Measurements from ENCODE around the gene PRRG2. TPM values are rescaled to one million over a fixed set of nuclear protein-coding genes. Genes with fewer than 3 reads are reported as not detected.

PRRG2 gene
- total and polyA plus RNA-seq, 9 of the 15 experiments (the other 6 are each of a cell fraction or from before 2014, with no cell fraction given), result 0.06 to 1.1 (median 0.33) TPM

- Histone ChIP-seq H3K27ac (ENCODE audit: extremely low read depth, low read depth, low read length) (peak overlapping the region; percentile 85), H4K20me1 (replicated peaks; ENCODE audit: control insufficient read depth, insufficient read depth, low read length) (peaks cover 6% of the 10 kb centered on the region; the same call in 1 of the 2 replicates), H3K4me3 (peak overlapping the region; percentile 88), H3K4me2 (ENCODE audit: insufficient read depth, low read length) (peak overlapping the region; percentile 94), H3K9me3 (replicated peaks; ENCODE audit: control insufficient read depth, insufficient read depth, low read depth, low read length) (no peaks in the 10 kb centered on the region), H3K4me1 (replicated peaks in 1 of 2; ENCODE audit: control insufficient read depth in 2 of 2, insufficient read depth in 2 of 2, low read length in 2 of 2) (peaks cover 10 to 48% of the 10 kb centered on the region in 2 experiments; a peak in 4 of 5 replicates), H3K36me3 (ENCODE audit: control insufficient read depth, insufficient read depth, low read length) (peaks cover 32% of the 10 kb centered on the region), H3K9me1 (ENCODE audit: control insufficient read depth, insufficient read depth, low read length) (peaks cover 3% of the 10 kb centered on the region), H2AFZ (ENCODE audit: low read depth, low read length) (peak overlapping the region; percentile 35; the same call in 1 of the 2 replicates), H3K27me3 (ENCODE audit: control insufficient read depth in 2 of 2, insufficient read depth in 2 of 2, low read length in 2 of 2) (no peaks in the 10 kb centered on the region), H3K9ac (ENCODE audit: insufficient read depth in 1 of 2, low read depth in 2 of 2, low read length in 2 of 2) (peak overlapping the region; percentile 62 to 90), H3K79me2 (ENCODE audit: control insufficient read depth, insufficient read depth, low read length) (peaks cover 41% of the 10 kb centered on the region)
- intact Hi-C loops (cut with micrococcal nuclease) (loop anchor here (2.0 to 5.0 kb wide), 5 partner anchors 49 to 435 kb away; partner anchors contain the start of genes BCL2L12, HRC, IRF3 and PRMT1), in situ Hi-C loops (cut with MboI) (no loop called here)
- ChIA-PET CTCF (ENCODE audit: low intra/inter-chr PET ratio) (no interaction called here), POLR2A (interaction anchor here (0.5 to 1.0 kb wide), 5 partner anchors 48 to 717 kb away, joined by 3 to 9 read pairs (median 3); partner anchors contain the start of genes RRAS and SCAF1)
- under 1% methylated on average over 39 of the region's 51 CpGs for WGBS (ENCODE audit: insufficient coverage, low coverage, missing lambda C conversion rate)
- no peak for FAIRE-seq
- peak; percentile 65 to 72 (median 71) for DNase-seq (ENCODE audit: extremely low read depth in 1 of 4, low spot score in 3 of 4)
- peak; percentile 2; the same call in 1 of the 3 replicates for ATAC-seq
- BruUV-seq (replicated peaks), result TSS peak; percentile 40
- TF ChIP-seq KLF1 (tag; IDR thresholded peaks at IDR 0.05) (no peak), SAP30 (IDR thresholded peaks at IDR 0.05; ENCODE audit: borderline replicate concordance, insufficient read depth, low read depth, low read length, poor library complexity, severe bottlenecking) (peak; percentile 52), ARID4B (CRISPR knock-in tag; IDR thresholded peaks at IDR 0.05) (peak; percentile 69), TEAD4 (IDR thresholded peaks at IDR 0.05; ENCODE audit: low read length) (no peak), TEAD4 (CRISPR knock-in tag; IDR thresholded peaks at IDR 0.05; ENCODE audit: borderline replicate concordance) (no peak), SIRT6 (IDR thresholded peaks at IDR 0.05; ENCODE audit: low read depth, low read length) (no peak), RBM22 (IDR thresholded peaks at IDR 0.05; ENCODE audit: low read depth, low read length, poor library complexity, severe bottlenecking) (peak; percentile 32), SETDB1 (IDR thresholded peaks at IDR 0.05; ENCODE audit: low read length) (no peak), NFXL1 (CRISPR knock-in tag; IDR thresholded peaks at IDR 0.05) (no peak), GABPB2 (CRISPR knock-in tag; conservative IDR thresholded peaks at IDR 0.05) (no peak), ATF3 (IDR thresholded peaks at IDR 0.05) (no peak), ATF3 (CRISPR knock-in tag; conservative IDR thresholded peaks at IDR 0.05) (no peak)
Observed at GRCh38 chr19:49591731-49592485, 10.8 kb downstream of the PRRG2 start.
